ENCODE measurements around the gene R3HDM4. TPM values are rescaled to one million over a fixed set of nuclear protein-coding genes. Genes with fewer than 3 reads are reported as not detected.
A peak's percentile ranks its signal among the peaks of the same experiment; 100 is the strongest.
"Not testable (repeated sequence)": the region's sequence is repeated elsewhere in the genome, so short reads cannot be mapped to it uniquely, and the experiment has no call there.

R3HDM4 gene
- polyA plus RNA-seq, 1 donor = 28.6 TPM

- no peak for DNase-seq
Measured at GRCh38 chr19:911197-912033, 1.6 kb downstream of the R3HDM4 start.

GRCh38 chr19:907183-907853, 5.7 kb downstream of the R3HDM4 start:
- DNase-seq = no peak

GRCh38 chr19:906480-906879, 6.5 kb downstream of the R3HDM4 start:
- no peak for DNase-seq

- DNase-seq = no peak
Measured at GRCh38 chr19:904545-904944, 8.5 kb downstream of the R3HDM4 start.

- no peak for DNase-seq
Measured at GRCh38 chr19:903266-903797, 9.7 kb downstream of the R3HDM4 start.

- DNase-seq = no peak
Measured at GRCh38 chr19:902446-903226, 10.4 kb downstream of the R3HDM4 start.

GRCh38 chr19:902093-902370, 11.0 kb downstream of the R3HDM4 start:
- DNase-seq = no peak

- DNase-seq = no peak
Measured at GRCh38 chr19:901216-902092, 11.6 kb downstream of the R3HDM4 start.

GRCh38 chr19:900302-901111, 12.5 kb downstream of the R3HDM4 start:
- no peak for DNase-seq

GRCh38 chr19:900043-900301, 13.0 kb downstream of the R3HDM4 start:
- no peak for DNase-seq

GRCh38 chr19:899336-900042, 13.5 kb downstream of the R3HDM4 start:
- DNase-seq = no peak

- no peak for DNase-seq
Measured at GRCh38 chr19:898663-899062, 14.4 kb downstream of the R3HDM4 start.

- no peak for DNase-seq
Measured at GRCh38 chr19:897442-898039, 15.5 kb downstream of the R3HDM4 start.

- DNase-seq = no peak
Measured at GRCh38 chr19:896999-897398, 16.0 kb downstream of the R3HDM4 start.

GRCh38 chr19:896434-896833, 16.6 kb downstream of the R3HDM4 start:
- no peak for DNase-seq

GRCh38 chr19:892894-893689, 19.9 kb downstream of the R3HDM4 start, which contains the start of the genes MED16 and RNU6-9:
Gene MED16, minus strand, starts transcription at chr19:893187. Its CDS starts 2,056 bp downstream, at chr19:891131.
Gene RNU6-9, plus strand, starts transcription at chr19:893484.
- DNase-seq = peak; percentile 95

GRCh38 chr19:892243-892893, 20.7 kb downstream of the R3HDM4 start:
- no peak for DNase-seq

GRCh38 chr19:891421-892200, 21.4 kb downstream of the R3HDM4 start:
- DNase-seq = not testable (repeated sequence)
